OCI-LY1 (cell line): ENCODE results near the gene KCNK7.
A peak's percentile ranks its signal among the peaks of the same experiment; 100 is the strongest.

Source experiments
- H2AFZ ChIP-seq: fragments of 200-600 bp; sonication (generic), shearing (Covaris generic); 2 replicates; pipeline ENCODE4 v1.6.0; 2014; ENCODE audit warnings: antibody characterized with exemption, mild to moderate bottlenecking, low read length
- H3F3A ChIP-seq: fragments of 200-600 bp; sonication (generic), shearing (Covaris generic); 2 replicates; pipeline ENCODE4 v1.6.0; 2014; ENCODE audit warnings: mild to moderate bottlenecking, antibody characterized with exemption, low read length, moderate library complexity; ENCODE audit not compliant: insufficient read depth
- H3K27ac ChIP-seq: fragments of 200-600 bp; sonication (generic); 2 replicates; pipeline ENCODE4 v1.5.1; 2014; ENCODE audit warnings: low read length, mixed run types, mild to moderate bottlenecking, low read depth; ENCODE audit not compliant: poor library complexity, severe bottlenecking
- H3K27me3 ChIP-seq: fragments of 200-600 bp; sonication (generic); 2 replicates; pipeline ENCODE4 v1.6.0; 2014; ENCODE audit warnings: antibody characterized with exemption, mild to moderate bottlenecking, low read length, moderate library complexity; ENCODE audit not compliant: insufficient read depth
- H3K36me3 ChIP-seq: fragments of 200-600 bp; sonication (generic); 2 replicates; pipeline ENCODE4 v1.6.1; 2014; ENCODE audit warnings: mild to moderate bottlenecking, antibody characterized with exemption, low read length, moderate library complexity, mixed read lengths; ENCODE audit not compliant: insufficient read depth
- H3K4me1 ChIP-seq: fragments of 200-600 bp; sonication (generic); 2 replicates; pipeline ENCODE4 v1.5.1; 2014; ENCODE audit warnings: mild to moderate bottlenecking, low read length, moderate library complexity; ENCODE audit not compliant: insufficient read depth, severe bottlenecking
- H3K4me2 ChIP-seq: fragments of 200-600 bp; sonication (generic), shearing (Covaris generic); 2 replicates; pipeline ENCODE4 v1.6.1; 2014; ENCODE audit warnings: low read length
- H3K4me3 ChIP-seq: fragments of 200-600 bp; sonication (generic); 2 replicates; pipeline ENCODE4 v1.5.1; 2014; ENCODE audit warnings: low read length, low read depth, mild to moderate bottlenecking, mixed read lengths; ENCODE audit not compliant: poor library complexity, severe bottlenecking
- H3K79me2 ChIP-seq: fragments of 200-600 bp; shearing (Covaris generic); 2 replicates; pipeline ENCODE4 v1.6.1; 2016; ENCODE audit warnings: mixed run types, low read length, mixed read lengths; ENCODE audit not compliant: insufficient read depth
- H3K9ac ChIP-seq: fragments of 200-600 bp; sonication (generic), shearing (Covaris generic); 2 replicates; pipeline ENCODE4 v1.6.1; 2014; ENCODE audit warnings: mild to moderate bottlenecking, low read length, mixed read lengths
- H3K9me2 ChIP-seq: fragments of 200-600 bp; sonication (generic), shearing (Covaris generic); 2 replicates; pipeline ENCODE4 v1.6.1; 2014; ENCODE audit warnings: low read depth, mild to moderate bottlenecking, low read length, mixed read lengths
- H3K9me3 ChIP-seq: fragments of 200-600 bp; shearing (Covaris generic); 2 replicates; pipeline ENCODE4 v1.6.1; 2014; ENCODE audit warnings: low read length, mixed read lengths
- H4K20me1 ChIP-seq: fragments of 200-600 bp; sonication (generic), shearing (Covaris generic); 2 replicates; pipeline ENCODE4 v1.6.0; 2016; ENCODE audit warnings: mild to moderate bottlenecking, low read length; ENCODE audit not compliant: insufficient read depth
- EZH2 ChIP-seq: fragments of 200-600 bp; sonication (generic), shearing (Covaris generic); IDR thresholded peaks from 2 replicates; pipeline ENCODE4 v1.8.0; 2017; ENCODE audit warnings: borderline replicate concordance, mixed run types, mild to moderate bottlenecking, antibody characterized with exemption, low read length, moderate library complexity, mixed read lengths
- TF ChIP-seq, protein P1 (sequence below): fragments of 200-600 bp; sonication (generic), shearing (Covaris generic); IDR thresholded peaks from 2 replicates; pipeline ENCODE4 v1.5.1; 2017; ENCODE audit warnings: mild to moderate bottlenecking, antibody characterized with exemption, low read length, moderate library complexity, mixed read lengths

The KCNK7 gene

DNA sequence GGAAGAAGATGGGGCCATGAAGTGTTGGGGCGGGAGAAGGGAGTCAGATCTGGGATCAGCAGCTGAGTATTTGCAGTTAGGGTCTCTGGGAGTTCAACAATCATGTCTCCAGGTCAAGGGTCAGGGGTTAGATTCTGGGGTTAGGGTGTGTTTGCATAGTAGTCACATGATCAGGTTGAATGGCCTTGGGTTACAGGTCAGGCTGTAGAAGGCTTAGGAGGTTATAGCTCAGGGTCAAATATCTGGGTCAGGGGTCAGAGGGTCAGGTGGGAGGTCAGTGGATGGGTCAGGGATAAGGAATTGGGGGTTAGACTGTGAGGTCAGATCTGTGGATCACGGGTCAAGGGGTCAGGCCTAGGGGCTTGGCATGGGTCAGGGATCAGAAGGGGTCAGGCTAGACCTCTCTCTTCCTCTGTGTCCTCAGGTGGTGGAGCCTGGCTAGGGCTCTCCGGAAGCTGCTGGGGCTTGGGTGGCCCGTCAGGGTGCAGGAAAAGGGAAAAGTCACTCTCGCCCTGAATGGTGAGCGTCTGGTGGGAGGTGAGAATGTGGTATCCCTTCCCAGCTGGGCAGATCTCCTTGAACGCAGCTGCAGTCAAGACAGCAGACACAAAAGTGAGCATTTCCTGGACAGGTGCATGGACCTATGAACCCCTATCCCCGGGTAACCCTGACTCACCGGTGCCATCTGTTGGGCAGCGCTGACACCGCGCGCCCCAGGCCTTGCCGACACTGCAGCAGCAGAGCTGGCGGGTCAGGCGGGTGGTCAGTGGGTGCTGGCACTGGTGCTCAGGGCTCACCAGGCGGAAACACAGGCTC is 43.8 kb downstream of the KCNK7 start:
- no peak overlapping the region for H2AFZ ChIP-seq
- no peak overlapping the region for H3K27ac ChIP-seq
- no peaks in the 10 kb centered on the region for H3F3A ChIP-seq
- no peak overlapping the region for H3K9ac ChIP-seq
- H3K36me3 ChIP-seq: no peaks in the 10 kb centered on the region
- H3K4me1 ChIP-seq: peaks cover 31% of the 10 kb centered on the region
- peak overlapping the region; percentile 64; the same call in 1 of the 2 replicates for H3K4me2 ChIP-seq
- H3K9me3 ChIP-seq: no peaks in the 10 kb centered on the region
- H3K4me3 ChIP-seq: no peak overlapping the region
- no peak for TF ChIP-seq EZH2
- TF ChIP-seq, protein P1, sequence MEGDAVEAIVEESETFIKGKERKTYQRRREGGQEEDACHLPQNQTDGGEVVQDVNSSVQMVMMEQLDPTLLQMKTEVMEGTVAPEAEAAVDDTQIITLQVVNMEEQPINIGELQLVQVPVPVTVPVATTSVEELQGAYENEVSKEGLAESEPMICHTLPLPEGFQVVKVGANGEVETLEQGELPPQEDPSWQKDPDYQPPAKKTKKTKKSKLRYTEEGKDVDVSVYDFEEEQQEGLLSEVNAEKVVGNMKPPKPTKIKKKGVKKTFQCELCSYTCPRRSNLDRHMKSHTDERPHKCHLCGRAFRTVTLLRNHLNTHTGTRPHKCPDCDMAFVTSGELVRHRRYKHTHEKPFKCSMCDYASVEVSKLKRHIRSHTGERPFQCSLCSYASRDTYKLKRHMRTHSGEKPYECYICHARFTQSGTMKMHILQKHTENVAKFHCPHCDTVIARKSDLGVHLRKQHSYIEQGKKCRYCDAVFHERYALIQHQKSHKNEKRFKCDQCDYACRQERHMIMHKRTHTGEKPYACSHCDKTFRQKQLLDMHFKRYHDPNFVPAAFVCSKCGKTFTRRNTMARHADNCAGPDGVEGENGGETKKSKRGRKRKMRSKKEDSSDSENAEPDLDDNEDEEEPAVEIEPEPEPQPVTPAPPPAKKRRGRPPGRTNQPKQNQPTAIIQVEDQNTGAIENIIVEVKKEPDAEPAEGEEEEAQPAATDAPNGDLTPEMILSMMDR: peak; percentile 74
- H3K27me3 ChIP-seq: peaks cover 5% of the 10 kb centered on the region; the same call in 1 of the 2 replicates
- H3K79me2 ChIP-seq: no peaks in the 10 kb centered on the region
- no peaks in the 10 kb centered on the region for H4K20me1 ChIP-seq
- H3K9me2 ChIP-seq: no peaks in the 10 kb centered on the region

DNA sequence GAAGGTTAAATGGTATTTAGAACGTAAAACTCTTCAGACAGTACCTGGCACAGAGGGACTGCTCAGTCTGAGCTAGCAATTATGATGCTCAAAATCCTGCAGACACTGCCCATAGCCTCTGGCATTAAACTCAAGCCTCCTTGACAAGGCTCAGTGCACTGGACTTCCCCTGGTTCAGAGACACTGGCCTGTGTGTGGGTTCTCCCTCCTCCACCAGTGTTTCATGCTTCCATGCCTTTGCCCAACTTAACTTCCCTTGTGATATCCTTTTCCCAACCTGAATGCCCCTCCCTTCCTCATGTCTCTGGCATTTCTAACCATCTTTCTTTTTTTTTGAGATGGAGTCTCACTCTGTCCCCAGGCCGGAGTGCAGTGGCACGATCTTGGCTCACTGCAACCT is 46.5 kb downstream of the KCNK7 start:
- Histone ChIP-seq H3F3A (no peaks in the 10 kb centered on the region), H3K9me2 (no peaks in the 10 kb centered on the region), H3K4me2 (no peak overlapping the region), H3K27ac (no peak overlapping the region), H3K4me1 (peaks cover 40% of the 10 kb centered on the region), H3K36me3 (no peaks in the 10 kb centered on the region), H2AFZ (no peak overlapping the region), H3K79me2 (no peaks in the 10 kb centered on the region), H3K4me3 (no peak overlapping the region), H3K9ac (no peak overlapping the region), H3K27me3 (no peaks in the 10 kb centered on the region), H4K20me1 (no peaks in the 10 kb centered on the region), H3K9me3 (no peaks in the 10 kb centered on the region)
- TF ChIP-seq, protein P1: no peak
- no peak for TF ChIP-seq EZH2

DNA sequence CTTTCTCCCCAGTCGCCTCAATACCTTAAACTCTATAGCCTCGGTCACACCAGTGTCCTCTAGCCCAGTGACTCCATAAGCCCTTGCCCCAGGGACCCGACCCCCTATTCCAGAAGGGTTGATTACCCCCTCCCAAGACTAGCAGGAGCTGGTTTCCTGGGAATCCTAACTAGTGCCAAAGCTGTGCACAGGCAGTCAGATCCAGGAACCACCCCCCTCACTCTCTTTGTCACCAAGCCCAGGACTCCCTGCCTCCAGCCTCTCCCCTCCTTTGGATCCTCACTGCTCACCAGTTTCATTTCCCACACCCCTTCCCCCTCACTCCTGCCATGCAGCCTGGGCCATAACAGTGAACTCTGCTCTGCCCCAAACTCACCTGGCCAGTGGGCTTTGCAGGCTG is 47.2 kb downstream of the KCNK7 start:
- H3K79me2 ChIP-seq: no peaks in the 10 kb centered on the region
- H3K9me2 ChIP-seq: no peaks in the 10 kb centered on the region
- no peak overlapping the region for H3K4me2 ChIP-seq
- no peak overlapping the region for H3K9ac ChIP-seq
- TF ChIP-seq, protein P1: no peak
- no peaks in the 10 kb centered on the region for H4K20me1 ChIP-seq
- H3K27ac ChIP-seq: no peak overlapping the region
- no peak overlapping the region for H3K4me3 ChIP-seq
- no peaks in the 10 kb centered on the region for H3F3A ChIP-seq
- H3K9me3 ChIP-seq: no peaks in the 10 kb centered on the region
- no peak overlapping the region for H2AFZ ChIP-seq
- no peaks in the 10 kb centered on the region for H3K27me3 ChIP-seq
- H3K4me1 ChIP-seq: peaks cover 40% of the 10 kb centered on the region
- no peaks in the 10 kb centered on the region for H3K36me3 ChIP-seq
